Activated naive CD4-positive, alpha-beta T cell treated with anti-CD3 and anti-CD28 coated beads for 36 hours (primary cell): Measurements from ENCODE around the gene INF2. TPM values are rescaled to one million over a fixed set of nuclear protein-coding genes. Genes with fewer than 3 reads are reported as not detected.

Source experiments
- CTCF ChIA-PET: fragments of 350-600 bp; sonication (Branson Sonifier 250); formaldehyde crosslinking; loops from one replicate; lab custom pipeline; 2021; ENCODE audit warnings: antibody characterized with exemption; lab: Charles Lee
- DNase-seq: peaks from one replicate; pipeline ENCODE4 v3.0.0-alpha.2; 2020
- H3K27ac Mint-ChIP-seq: one replicate; pipeline ENCODE4 v1.8.0; 2021; ENCODE audit warnings: mild to moderate bottlenecking, mixed read lengths
- H3K27me3 Mint-ChIP-seq: one replicate; pipeline ENCODE4 v1.8.0; 2021; ENCODE audit warnings: low read depth, mixed read lengths
- H3K36me3 Mint-ChIP-seq: one replicate; pipeline ENCODE4 v1.8.0; 2021; ENCODE audit warnings: low read depth, mixed read lengths
- H3K4me1 Mint-ChIP-seq: one replicate; pipeline ENCODE4 v1.8.0; 2021; ENCODE audit warnings: low read depth, mixed read lengths
- H3K4me3 Mint-ChIP-seq: one replicate; pipeline ENCODE4 v1.8.0; 2021; ENCODE audit warnings: mild to moderate bottlenecking, moderate library complexity, mixed read lengths
- H3K9me3 Mint-ChIP-seq: one replicate; pipeline ENCODE4 v1.8.0; 2021; ENCODE audit warnings: mixed read lengths
- intact Hi-C: fragments of 100-400 bp; cut with micrococcal nuclease; formaldehyde crosslinking; loops from one replicate; pipeline ENCODE4 v1.15.1; 2023
- microRNA-seq: library from miRNA; unstranded; fragments of <30 nt; microRNA quantifications from one replicate; pipeline ENCODE4 v1.2.0, GENCODE V29; 2022; ENCODE audit warnings: borderline microRNAs expressed, borderline replicate concordance
- total RNA-seq, 2 experiments: library from RNA; stranded (reverse); gene quantifications; one replicate each; pipeline ENCODE4 v1.2.3, GENCODE V29; 2021

INF2 gene
- total RNA-seq, 2 experiments from 2014 or later: 50.7 to 50.9 TPM

GRCh38 chr14:104766863-104767633, 77.6 kb downstream of the INF2 start:
- CTCF ChIA-PET: interaction anchor here (0.6 to 1.9 kb wide), 4 partner anchors 8 to 59 kb away, joined by 4 to 13 read pairs (median 6); no protein-coding TSS in a partner anchor
- intact Hi-C loops: no loop called here
- no peak overlapping the region for H3K4me3 Mint-ChIP-seq

GRCh38 chr14:104767634-104767918, 78.2 kb downstream of the INF2 start:
- H3K9me3 Mint-ChIP-seq: peaks cover 4% of the 10 kb centered on the region

More at GRCh38 chr14:104766863-104767633, 77.6 kb downstream of the INF2 start:
- Mint-ChIP-seq H3K36me3 (peaks cover 19% of the 10 kb centered on the region), H3K4me1 (peaks cover 7% of the 10 kb centered on the region), H3K27ac (no peak overlapping the region), H3K27me3 (no peaks in the 10 kb centered on the region), H3K9me3 (peaks cover 4% of the 10 kb centered on the region)
- no peak for DNase-seq

GRCh38 chr14:104768437-104769323, 79.3 kb downstream of the INF2 start:
- CTCF ChIA-PET: interaction anchor here (0.6 to 1.9 kb wide), 15 partner anchors 9 to 1308 kb away, joined by 3 to 34 read pairs (median 4); partner anchors contain the start of gene SIVA1
- Mint-ChIP-seq H3K36me3 (peaks cover 18% of the 10 kb centered on the region), H3K27ac (peak overlapping the region; percentile 41), H3K27me3 (no peaks in the 10 kb centered on the region), H3K4me1 (peaks cover 7% of the 10 kb centered on the region), H3K9me3 (peaks cover 4% of the 10 kb centered on the region), H3K4me3 (no peak overlapping the region)
- intact Hi-C loops: loop anchor here (1.0 to 2.0 kb wide), 4 partner anchors 16 to 102 kb away; partner anchors contain the start of gene ZBTB42
- DNase-seq: peak; percentile 95

More at GRCh38 chr14:104767634-104767918, 78.2 kb downstream of the INF2 start:
- CTCF ChIA-PET: interaction anchor here (1.4 to 1.9 kb wide), 3 partner anchors 8 to 58 kb away, joined by 4 to 34 read pairs (median 13); no protein-coding TSS in a partner anchor
- Mint-ChIP-seq H3K27ac (no peak overlapping the region), H3K27me3 (no peaks in the 10 kb centered on the region), H3K36me3 (peaks cover 18% of the 10 kb centered on the region), H3K4me1 (peaks cover 7% of the 10 kb centered on the region), H3K4me3 (no peak overlapping the region)
- intact Hi-C loops: no loop called here
- DNase-seq: no peak

- intact Hi-C loops: loop anchor here (2.0 kb wide), 1 partner anchor 31 kb away; the partner anchor contains the start of gene ZBTB42
- Mint-ChIP-seq H3K4me1 (peaks cover 7% of the 10 kb centered on the region), H3K9me3 (peaks cover 4% of the 10 kb centered on the region), H3K36me3 (peaks cover 18% of the 10 kb centered on the region), H3K4me3 (no peak overlapping the region), H3K27me3 (no peaks in the 10 kb centered on the region), H3K27ac (peak overlapping the region; percentile 41)
- no peak for DNase-seq
- CTCF ChIA-PET: interaction anchor here (1.0 to 2.1 kb wide), 7 partner anchors 12 to 62 kb away, joined by 3 to 34 read pairs (median 4); no protein-coding TSS in a partner anchor
These were observed 80.1 kb downstream of the INF2 start for GRCh38 chr14:104769324-104770071.

GRCh38 chr14:104770072-104770579, 80.7 kb downstream of the INF2 start:
- Mint-ChIP-seq H3K27me3 (no peaks in the 10 kb centered on the region), H3K4me3 (no peak overlapping the region), H3K27ac (no peak overlapping the region), H3K36me3 (peaks cover 18% of the 10 kb centered on the region), H3K4me1 (peaks cover 7% of the 10 kb centered on the region), H3K9me3 (peaks cover 4% of the 10 kb centered on the region)
- CTCF ChIA-PET: interaction anchor here (0.8 to 2.1 kb wide), 5 partner anchors 11 to 62 kb away, joined by 3 to 14 read pairs (median 3); partner anchors contain the start of gene SIVA1
- DNase-seq: no peak
- intact Hi-C loops: no loop called here

- Mint-ChIP-seq H3K4me1 (peaks cover 7% of the 10 kb centered on the region), H3K27me3 (no peaks in the 10 kb centered on the region), H3K9me3 (peaks cover 4% of the 10 kb centered on the region), H3K4me3 (no peak overlapping the region), H3K27ac (no peak overlapping the region), H3K36me3 (peaks cover 18% of the 10 kb centered on the region)
- intact Hi-C loops: no loop called here
- no peak for DNase-seq
- CTCF ChIA-PET: interaction anchor here (0.8 to 2.1 kb wide), 5 partner anchors 10 to 61 kb away, joined by 3 to 14 read pairs (median 3); partner anchors contain the start of gene SIVA1
These were observed 81.4 kb downstream of the INF2 start for GRCh38 chr14:104770851-104771272.

- Mint-ChIP-seq H3K9me3 (peaks cover 4% of the 10 kb centered on the region), H3K4me3 (no peak overlapping the region), H3K36me3 (peaks cover 19% of the 10 kb centered on the region), H3K4me1 (peaks cover 7% of the 10 kb centered on the region), H3K27ac (no peak overlapping the region), H3K27me3 (no peaks in the 10 kb centered on the region)
- DNase-seq: no peak
- intact Hi-C loops: no loop called here
- CTCF ChIA-PET: interaction anchor here (1.6 to 2.1 kb wide), 2 partner anchors 10 to 55 kb away, joined by 3 to 14 read pairs; no protein-coding TSS in a partner anchor
These were observed 82.0 kb downstream of the INF2 start for GRCh38 chr14:104771374-104771773.

Small RNA genes within 50 kb of the gene (microRNA-seq; reads per million reads assigned to microRNA genes)
- not detected for gene MIR4710

Other genes starting within 250 kb of the INF2 start
- gene C14orf180, start 109.9 kb upstream of the INF2 start, total RNA-seq: not detected
- gene TMEM179, start 84.8 kb upstream of the INF2 start, total RNA-seq: under 1 TPM; 0.17 to 0.21 TPM
- gene ADSS1, start 34.6 kb downstream of the INF2 start, total RNA-seq: 1 to 10 TPM; 5.1 to 5.5 TPM
- gene SIVA1, start 63.5 kb downstream of the INF2 start, total RNA-seq: 10 to 100 TPM; 86.1 to 92.7 TPM
- 100 to 1,000 TPM; 114 to 115 TPM for gene AKT1, start 106.1 kb downstream of the INF2 start, total RNA-seq
- gene ZBTB42, start 111.5 kb downstream of the INF2 start, total RNA-seq: 1 to 10 TPM; 1.3 to 1.6 TPM
- 1 to 10 TPM; 3.3 TPM for gene CEP170B, start 175.7 kb downstream of the INF2 start, total RNA-seq
- not detected for gene PLD4, start 235.3 kb downstream of the INF2 start, total RNA-seq